Body of pancreas (tissue), 4 donors: Measurements from ENCODE around the gene AMER2.

Experiments
- POLR2A ChIP-seq, 3 donors: fragments of 450-650 bp; IDR thresholded peaks; one replicate each; pipeline ENCODE4 v1.6.1; 2016; ENCODE audit warnings: antibody characterized with exemption in 3 of 3, mild to moderate bottlenecking in 2 of 3
- TF ChIP-seq, protein P1 (sequence below), 7 experiments: fragments of 450-650 bp in 4 of 7; fragments of 200-600 bp in 3 of 7; sonication (generic) in 3 of 7; IDR thresholded peaks; one replicate each; pipeline ENCODE4 v1.5.1; 2016 to 2019; ENCODE audit warnings: antibody characterized with exemption in 7 of 7

DNA sequence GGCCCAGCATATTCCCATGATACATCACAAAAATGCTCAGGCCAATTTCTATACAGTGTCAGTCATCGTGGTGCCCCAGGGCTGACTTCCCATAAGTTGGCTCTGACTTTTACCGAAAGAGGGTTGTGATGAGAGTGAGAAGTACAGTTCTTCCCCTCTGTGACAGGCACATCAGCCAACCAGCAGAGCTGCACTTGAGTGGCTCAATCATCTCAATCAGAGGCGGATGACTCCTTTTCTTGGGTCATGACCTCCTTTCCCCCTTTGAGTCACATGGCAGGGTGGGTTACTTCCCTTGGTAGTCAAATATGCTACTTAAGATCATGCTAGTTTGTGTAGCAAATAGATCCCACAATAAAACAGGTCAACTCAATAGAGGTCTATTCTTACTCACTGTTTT lies 6.9 kb upstream of the AMER2 start:
- TF ChIP-seq POLR2A (IDR thresholded peaks at IDR 0.05) = no peak
- TF ChIP-seq, protein P1, sequence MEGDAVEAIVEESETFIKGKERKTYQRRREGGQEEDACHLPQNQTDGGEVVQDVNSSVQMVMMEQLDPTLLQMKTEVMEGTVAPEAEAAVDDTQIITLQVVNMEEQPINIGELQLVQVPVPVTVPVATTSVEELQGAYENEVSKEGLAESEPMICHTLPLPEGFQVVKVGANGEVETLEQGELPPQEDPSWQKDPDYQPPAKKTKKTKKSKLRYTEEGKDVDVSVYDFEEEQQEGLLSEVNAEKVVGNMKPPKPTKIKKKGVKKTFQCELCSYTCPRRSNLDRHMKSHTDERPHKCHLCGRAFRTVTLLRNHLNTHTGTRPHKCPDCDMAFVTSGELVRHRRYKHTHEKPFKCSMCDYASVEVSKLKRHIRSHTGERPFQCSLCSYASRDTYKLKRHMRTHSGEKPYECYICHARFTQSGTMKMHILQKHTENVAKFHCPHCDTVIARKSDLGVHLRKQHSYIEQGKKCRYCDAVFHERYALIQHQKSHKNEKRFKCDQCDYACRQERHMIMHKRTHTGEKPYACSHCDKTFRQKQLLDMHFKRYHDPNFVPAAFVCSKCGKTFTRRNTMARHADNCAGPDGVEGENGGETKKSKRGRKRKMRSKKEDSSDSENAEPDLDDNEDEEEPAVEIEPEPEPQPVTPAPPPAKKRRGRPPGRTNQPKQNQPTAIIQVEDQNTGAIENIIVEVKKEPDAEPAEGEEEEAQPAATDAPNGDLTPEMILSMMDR (IDR thresholded peaks at IDR 0.05) = no peak
